ENCODE data around the gene CBLN1.

The CBLN1 gene

GRCh38 chr16:49324703-49325102, 43.1 kb upstream of the CBLN1 start:
- TF ChIP-seq TEAD4 (IDR thresholded peaks at IDR 0.05) (no peak), NFIC (IDR thresholded peaks at IDR 0.05) (no peak), EGR1 (IDR thresholded peaks at IDR 0.05) (no peak), USF1 (IDR thresholded peaks at IDR 0.05) (no peak), EP300 (IDR thresholded peaks at IDR 0.05; ENCODE audit: borderline replicate concordance) (no peak), CEBPB (IDR thresholded peaks at IDR 0.05) (no peak), TAF1 (IDR thresholded peaks at IDR 0.05; ENCODE audit: low read depth) (no peak), CREB1 (IDR thresholded peaks at IDR 0.05; ENCODE audit: low read depth) (no peak), ZBTB7A (IDR thresholded peaks at IDR 0.05; ENCODE audit: low read depth) (no peak), YY1 (IDR thresholded peaks at IDR 0.05; ENCODE audit: low read depth) (no peak), RAD21 (IDR thresholded peaks at IDR 0.05; ENCODE audit: low read depth) (no peak)
- TF ChIP-seq, protein P1, sequence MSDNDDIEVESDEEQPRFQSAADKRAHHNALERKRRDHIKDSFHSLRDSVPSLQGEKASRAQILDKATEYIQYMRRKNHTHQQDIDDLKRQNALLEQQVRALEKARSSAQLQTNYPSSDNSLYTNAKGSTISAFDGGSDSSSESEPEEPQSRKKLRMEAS (IDR thresholded peaks at IDR 0.05), result no peak
- TF ChIP-seq, protein P2, sequence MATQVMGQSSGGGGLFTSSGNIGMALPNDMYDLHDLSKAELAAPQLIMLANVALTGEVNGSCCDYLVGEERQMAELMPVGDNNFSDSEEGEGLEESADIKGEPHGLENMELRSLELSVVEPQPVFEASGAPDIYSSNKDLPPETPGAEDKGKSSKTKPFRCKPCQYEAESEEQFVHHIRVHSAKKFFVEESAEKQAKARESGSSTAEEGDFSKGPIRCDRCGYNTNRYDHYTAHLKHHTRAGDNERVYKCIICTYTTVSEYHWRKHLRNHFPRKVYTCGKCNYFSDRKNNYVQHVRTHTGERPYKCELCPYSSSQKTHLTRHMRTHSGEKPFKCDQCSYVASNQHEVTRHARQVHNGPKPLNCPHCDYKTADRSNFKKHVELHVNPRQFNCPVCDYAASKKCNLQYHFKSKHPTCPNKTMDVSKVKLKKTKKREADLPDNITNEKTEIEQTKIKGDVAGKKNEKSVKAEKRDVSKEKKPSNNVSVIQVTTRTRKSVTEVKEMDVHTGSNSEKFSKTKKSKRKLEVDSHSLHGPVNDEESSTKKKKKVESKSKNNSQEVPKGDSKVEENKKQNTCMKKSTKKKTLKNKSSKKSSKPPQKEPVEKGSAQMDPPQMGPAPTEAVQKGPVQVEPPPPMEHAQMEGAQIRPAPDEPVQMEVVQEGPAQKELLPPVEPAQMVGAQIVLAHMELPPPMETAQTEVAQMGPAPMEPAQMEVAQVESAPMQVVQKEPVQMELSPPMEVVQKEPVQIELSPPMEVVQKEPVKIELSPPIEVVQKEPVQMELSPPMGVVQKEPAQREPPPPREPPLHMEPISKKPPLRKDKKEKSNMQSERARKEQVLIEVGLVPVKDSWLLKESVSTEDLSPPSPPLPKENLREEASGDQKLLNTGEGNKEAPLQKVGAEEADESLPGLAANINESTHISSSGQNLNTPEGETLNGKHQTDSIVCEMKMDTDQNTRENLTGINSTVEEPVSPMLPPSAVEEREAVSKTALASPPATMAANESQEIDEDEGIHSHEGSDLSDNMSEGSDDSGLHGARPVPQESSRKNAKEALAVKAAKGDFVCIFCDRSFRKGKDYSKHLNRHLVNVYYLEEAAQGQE (IDR thresholded peaks at IDR 0.05; ENCODE audit: low read depth), result no peak

DNA sequence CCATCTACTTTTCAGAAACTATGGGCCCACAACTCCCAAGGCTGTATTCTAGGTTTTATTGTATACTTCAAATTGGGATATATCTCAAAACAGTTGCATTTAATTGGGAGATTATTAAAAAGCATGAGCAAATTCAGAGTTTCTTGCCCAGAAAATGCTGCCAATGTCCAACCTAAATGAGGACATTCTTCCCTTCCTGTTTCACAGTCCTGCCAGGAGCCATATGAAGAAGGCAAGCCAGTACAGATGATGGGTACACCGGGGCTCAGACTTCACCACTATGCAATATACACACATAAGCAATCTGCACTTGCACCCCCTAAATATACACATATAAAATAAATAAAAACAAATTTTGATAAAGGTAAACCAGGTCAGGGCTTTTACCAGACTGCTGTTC, 34.0 kb upstream of the CBLN1 start:
- no peak for TF ChIP-seq TEAD4 (IDR thresholded peaks at IDR 0.05)
- TF ChIP-seq TCF12 (IDR thresholded peaks at IDR 0.05; ENCODE audit: low read depth), result no peak
- TF ChIP-seq TAF1 (IDR thresholded peaks at IDR 0.05; ENCODE audit: low read depth), result no peak
- TF ChIP-seq FOXM1 (IDR thresholded peaks at IDR 0.05; ENCODE audit: borderline replicate concordance, low read depth), result no peak
- TF ChIP-seq EP300 (IDR thresholded peaks at IDR 0.05; ENCODE audit: borderline replicate concordance), result no peak
- no peak for TF ChIP-seq YY1 (IDR thresholded peaks at IDR 0.05; ENCODE audit: low read depth)
- TF ChIP-seq RAD21 (IDR thresholded peaks at IDR 0.05; ENCODE audit: low read depth), result no peak

- TF ChIP-seq USF1 (IDR thresholded peaks at IDR 0.05), result no peak
- TF ChIP-seq TCF12 (IDR thresholded peaks at IDR 0.05; ENCODE audit: low read depth), result no peak
- TF ChIP-seq YY1 (IDR thresholded peaks at IDR 0.05; ENCODE audit: low read depth), result no peak
These were observed 30.8 kb upstream of the CBLN1 start for GRCh38 chr16:49312389-49312985.

DNA sequence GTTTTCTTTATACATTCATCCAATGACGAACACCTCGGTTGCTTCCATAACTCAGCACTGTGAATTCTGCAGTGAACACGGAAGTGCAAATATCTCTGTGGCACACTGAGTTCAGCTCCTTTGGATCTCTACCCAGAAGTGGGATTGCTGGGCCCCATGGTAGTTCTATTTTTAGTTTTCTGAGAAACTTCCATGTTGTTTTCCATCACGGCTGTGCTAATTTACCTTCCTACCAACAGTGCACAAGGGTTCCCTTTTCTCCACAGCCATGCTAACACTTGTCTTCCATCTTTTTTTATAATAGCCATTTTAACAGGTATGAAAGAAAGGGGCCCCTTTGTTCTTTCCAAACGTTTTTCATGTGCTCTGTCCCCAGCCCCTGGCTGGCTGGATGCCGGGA, 30.2 kb upstream of the CBLN1 start:
- TF ChIP-seq TEAD4 (IDR thresholded peaks at IDR 0.05) (no peak), NFIC (IDR thresholded peaks at IDR 0.05) (no peak), RAD21 (IDR thresholded peaks at IDR 0.05; ENCODE audit: low read depth) (no peak), CREB1 (IDR thresholded peaks at IDR 0.05; ENCODE audit: low read depth) (no peak), TAF1 (IDR thresholded peaks at IDR 0.05; ENCODE audit: low read depth) (no peak), EP300 (IDR thresholded peaks at IDR 0.05; ENCODE audit: borderline replicate concordance) (no peak), ZBTB7A (IDR thresholded peaks at IDR 0.05; ENCODE audit: low read depth) (no peak), USF1 (IDR thresholded peaks at IDR 0.05) (no peak)
- TF ChIP-seq, protein P1 (IDR thresholded peaks at IDR 0.05), result no peak
- TF ChIP-seq, protein P2 (IDR thresholded peaks at IDR 0.05; ENCODE audit: low read depth), result no peak

- TF ChIP-seq USF1 (IDR thresholded peaks at IDR 0.05) (no peak), CREB1 (IDR thresholded peaks at IDR 0.05; ENCODE audit: low read depth) (no peak), RAD21 (IDR thresholded peaks at IDR 0.05; ENCODE audit: low read depth) (no peak), NFIC (IDR thresholded peaks at IDR 0.05) (no peak), EP300 (IDR thresholded peaks at IDR 0.05; ENCODE audit: borderline replicate concordance) (no peak), TAF1 (IDR thresholded peaks at IDR 0.05; ENCODE audit: low read depth) (no peak)
- TF ChIP-seq, protein P2 (IDR thresholded peaks at IDR 0.05; ENCODE audit: low read depth), result no peak
These were observed 25.5 kb upstream of the CBLN1 start for GRCh38 chr16:49307176-49307575.

Data from Ishikawa (cell line).